Measurements from ENCODE around the gene ASCL1.

ASCL1 gene

GRCh38 chr12:102921240-102921639 lies 36.2 kb upstream of the ASCL1 start:
- no peak overlapping the region for H3K4me3 ChIP-seq (ENCODE audit: low read length)
- no peak overlapping the region for H3K9ac ChIP-seq (ENCODE audit: low read depth, low read length)
- H3K36me3 ChIP-seq (ENCODE audit: insufficient read depth, low read length): no peaks in the 10 kb centered on the region
- H3K27me3 ChIP-seq (ENCODE audit: control insufficient read depth, insufficient read depth, low read length): no peaks in the 10 kb centered on the region
- H3K9me3 ChIP-seq (replicated peaks; ENCODE audit: low read length): peaks cover 4% of the 10 kb centered on the region
- H3K4me1 ChIP-seq (ENCODE audit: control insufficient read depth, insufficient read depth, low read length): no peaks in the 10 kb centered on the region
- H3K4me2 ChIP-seq (ENCODE audit: low read length): no peak overlapping the region

GRCh38 chr12:102927220-102927619 lies 30.3 kb upstream of the ASCL1 start:
- H3K4me2 ChIP-seq (ENCODE audit: low read length): no peak overlapping the region
- peaks cover 4% of the 10 kb centered on the region for H3K9me3 ChIP-seq (replicated peaks; ENCODE audit: low read length)
- H3K27me3 ChIP-seq (ENCODE audit: control insufficient read depth, insufficient read depth, low read length): no peaks in the 10 kb centered on the region
- H3K9ac ChIP-seq (ENCODE audit: low read depth, low read length): no peak overlapping the region
- H3K36me3 ChIP-seq (ENCODE audit: insufficient read depth, low read length): no peaks in the 10 kb centered on the region
- H3K4me1 ChIP-seq (ENCODE audit: control insufficient read depth, insufficient read depth, low read length): no peaks in the 10 kb centered on the region
- no peak overlapping the region for H3K4me3 ChIP-seq (ENCODE audit: low read length)

- Histone ChIP-seq H3K4me3 (ENCODE audit: low read length) (no peak overlapping the region), H3K9me3 (replicated peaks; ENCODE audit: low read length) (no peaks in the 10 kb centered on the region), H3K27me3 (ENCODE audit: control insufficient read depth, insufficient read depth, low read length) (no peaks in the 10 kb centered on the region), H3K36me3 (ENCODE audit: insufficient read depth, low read length) (no peaks in the 10 kb centered on the region), H3K9ac (ENCODE audit: low read depth, low read length) (no peak overlapping the region), H3K4me1 (ENCODE audit: control insufficient read depth, insufficient read depth, low read length) (no peaks in the 10 kb centered on the region), H3K4me2 (ENCODE audit: low read length) (no peak overlapping the region)
These were observed 24.3 kb upstream of the ASCL1 start for GRCh38 chr12:102933168-102933567.

GRCh38 chr12:102939059-102939458 lies 18.4 kb upstream of the ASCL1 start:
- H3K36me3 ChIP-seq (ENCODE audit: insufficient read depth, low read length): no peaks in the 10 kb centered on the region
- no peaks in the 10 kb centered on the region for H3K9me3 ChIP-seq (replicated peaks; ENCODE audit: low read length)
- no peaks in the 10 kb centered on the region for H3K27me3 ChIP-seq (ENCODE audit: control insufficient read depth, insufficient read depth, low read length)
- no peak overlapping the region for H3K4me3 ChIP-seq (ENCODE audit: low read length)
- H3K4me2 ChIP-seq (ENCODE audit: low read length): no peak overlapping the region
- H3K9ac ChIP-seq (ENCODE audit: low read depth, low read length): no peak overlapping the region
- no peaks in the 10 kb centered on the region for H3K4me1 ChIP-seq (ENCODE audit: control insufficient read depth, insufficient read depth, low read length)

- Histone ChIP-seq H3K9ac (ENCODE audit: low read depth, low read length) (no peak overlapping the region), H3K36me3 (ENCODE audit: insufficient read depth, low read length) (no peaks in the 10 kb centered on the region), H3K4me3 (ENCODE audit: low read length) (no peak overlapping the region), H3K27me3 (ENCODE audit: control insufficient read depth, insufficient read depth, low read length) (no peaks in the 10 kb centered on the region), H3K4me1 (ENCODE audit: control insufficient read depth, insufficient read depth, low read length) (no peaks in the 10 kb centered on the region), H3K4me2 (ENCODE audit: low read length) (no peak overlapping the region), H3K9me3 (replicated peaks; ENCODE audit: low read length) (no peaks in the 10 kb centered on the region)
These were observed 17.7 kb upstream of the ASCL1 start for GRCh38 chr12:102939670-102940222.

GRCh38 chr12:102946042-102946441 lies 11.4 kb upstream of the ASCL1 start:
- Histone ChIP-seq H3K4me3 (ENCODE audit: low read length) (no peak overlapping the region), H3K9ac (ENCODE audit: low read depth, low read length) (no peak overlapping the region), H3K4me2 (ENCODE audit: low read length) (no peak overlapping the region), H3K27me3 (ENCODE audit: control insufficient read depth, insufficient read depth, low read length) (peaks cover 20% of the 10 kb centered on the region), H3K9me3 (replicated peaks; ENCODE audit: low read length) (no peaks in the 10 kb centered on the region), H3K4me1 (ENCODE audit: control insufficient read depth, insufficient read depth, low read length) (no peaks in the 10 kb centered on the region), H3K36me3 (ENCODE audit: insufficient read depth, low read length) (no peaks in the 10 kb centered on the region)

GRCh38 chr12:102948941-102949352 lies 8.5 kb upstream of the ASCL1 start:
- H3K4me2 ChIP-seq (ENCODE audit: low read length): no peak overlapping the region
- peaks cover 33% of the 10 kb centered on the region for H3K27me3 ChIP-seq (ENCODE audit: control insufficient read depth, insufficient read depth, low read length)
- no peak overlapping the region for H3K9ac ChIP-seq (ENCODE audit: low read depth, low read length)
- no peaks in the 10 kb centered on the region for H3K36me3 ChIP-seq (ENCODE audit: insufficient read depth, low read length)
- no peaks in the 10 kb centered on the region for H3K4me1 ChIP-seq (ENCODE audit: control insufficient read depth, insufficient read depth, low read length)
- H3K9me3 ChIP-seq (replicated peaks; ENCODE audit: low read length): no peaks in the 10 kb centered on the region
- H3K4me3 ChIP-seq (ENCODE audit: low read length): no peak overlapping the region

DNA sequence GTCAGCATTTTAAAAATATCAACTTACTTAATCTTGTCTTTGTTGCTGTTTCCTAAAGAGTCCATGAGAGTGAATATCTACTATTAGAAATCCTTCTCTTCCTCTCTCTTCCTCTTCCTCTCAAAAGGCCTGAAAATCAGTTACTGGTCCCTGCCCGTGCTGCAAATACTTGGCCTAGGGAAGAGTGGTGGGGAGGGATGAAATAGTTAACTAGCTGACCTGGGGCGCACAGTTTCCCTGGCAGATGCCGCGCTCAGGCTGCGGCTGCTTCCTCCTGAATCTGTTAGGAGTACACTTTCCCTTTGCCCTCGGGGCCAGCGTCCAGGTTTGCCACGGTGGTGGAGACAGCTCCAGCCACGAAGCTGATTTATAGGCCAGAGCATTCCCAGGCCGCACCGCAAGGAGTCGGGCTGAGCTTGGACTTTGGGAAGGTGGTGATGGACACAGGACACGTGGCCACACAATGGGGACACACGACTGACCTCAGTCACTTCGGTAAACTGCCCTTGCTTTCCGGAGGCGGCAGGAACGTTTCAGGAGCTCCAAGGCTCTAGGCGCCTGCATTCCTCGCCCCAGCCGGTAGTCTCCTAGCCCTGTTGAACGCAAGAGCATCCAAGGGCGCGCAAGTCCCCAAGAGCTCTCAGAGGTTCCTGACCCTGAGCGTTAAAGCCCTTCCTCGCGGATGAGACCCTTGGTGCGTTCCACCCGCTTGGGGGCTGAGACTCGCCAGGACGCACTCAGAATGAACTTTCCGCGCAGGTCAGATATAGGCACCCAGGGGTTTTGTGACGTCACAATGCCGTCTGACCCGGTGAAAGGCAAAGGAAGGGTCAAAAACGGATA lies 7.1 kb upstream of the ASCL1 start:
- H3K9ac ChIP-seq (ENCODE audit: low read depth, low read length): no peak overlapping the region
- no peak overlapping the region for H3K4me3 ChIP-seq (ENCODE audit: low read length)
- no peak overlapping the region for H3K4me2 ChIP-seq (ENCODE audit: low read length)
- no peaks in the 10 kb centered on the region for H3K36me3 ChIP-seq (ENCODE audit: insufficient read depth, low read length)
- peaks cover 46% of the 10 kb centered on the region for H3K27me3 ChIP-seq (ENCODE audit: control insufficient read depth, insufficient read depth, low read length)
- H3K4me1 ChIP-seq (ENCODE audit: control insufficient read depth, insufficient read depth, low read length): no peaks in the 10 kb centered on the region
- no peaks in the 10 kb centered on the region for H3K9me3 ChIP-seq (replicated peaks; ENCODE audit: low read length)

- Histone ChIP-seq H3K4me1 (ENCODE audit: control insufficient read depth, insufficient read depth, low read length) (no peaks in the 10 kb centered on the region), H3K4me3 (ENCODE audit: low read length) (no peak overlapping the region), H3K9me3 (replicated peaks; ENCODE audit: low read length) (no peaks in the 10 kb centered on the region), H3K36me3 (ENCODE audit: insufficient read depth, low read length) (no peaks in the 10 kb centered on the region), H3K27me3 (ENCODE audit: control insufficient read depth, insufficient read depth, low read length) (peaks cover 54% of the 10 kb centered on the region), H3K4me2 (ENCODE audit: low read length) (no peak overlapping the region), H3K9ac (ENCODE audit: low read depth, low read length) (no peak overlapping the region)
These were observed 6.4 kb upstream of the ASCL1 start for GRCh38 chr12:102950950-102951619.

GRCh38 chr12:102951841-102952240 lies 5.6 kb upstream of the ASCL1 start:
- Histone ChIP-seq H3K27me3 (ENCODE audit: control insufficient read depth, insufficient read depth, low read length) (peaks cover 61% of the 10 kb centered on the region), H3K4me2 (ENCODE audit: low read length) (no peak overlapping the region), H3K4me3 (ENCODE audit: low read length) (no peak overlapping the region), H3K36me3 (ENCODE audit: insufficient read depth, low read length) (no peaks in the 10 kb centered on the region), H3K4me1 (ENCODE audit: control insufficient read depth, insufficient read depth, low read length) (no peaks in the 10 kb centered on the region), H3K9ac (ENCODE audit: low read depth, low read length) (no peak overlapping the region), H3K9me3 (replicated peaks; ENCODE audit: low read length) (no peaks in the 10 kb centered on the region)

DNA sequence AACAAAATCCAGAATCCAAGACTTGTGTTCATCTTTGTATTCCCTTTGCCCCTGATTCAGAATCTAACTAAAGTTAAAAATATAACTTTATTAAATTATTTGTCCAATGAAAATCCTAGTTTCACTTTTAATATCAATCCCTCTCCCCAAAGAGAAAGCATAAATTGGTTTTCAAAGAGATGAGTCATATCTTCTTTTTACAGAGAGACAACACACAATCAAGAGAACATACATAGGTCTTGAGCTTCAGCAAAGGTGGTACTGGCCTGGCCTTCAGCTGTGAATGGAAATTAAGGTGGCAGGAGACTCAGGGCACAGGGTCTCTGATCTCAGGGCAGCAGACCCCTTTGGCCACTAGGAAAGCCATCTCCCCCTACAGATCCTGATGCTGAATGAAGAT lies 4.3 kb upstream of the ASCL1 start:
- peaks cover 70% of the 10 kb centered on the region for H3K27me3 ChIP-seq (ENCODE audit: control insufficient read depth, insufficient read depth, low read length)
- H3K4me3 ChIP-seq (ENCODE audit: low read length): no peak overlapping the region
- no peaks in the 10 kb centered on the region for H3K36me3 ChIP-seq (ENCODE audit: insufficient read depth, low read length)
- no peaks in the 10 kb centered on the region for H3K9me3 ChIP-seq (replicated peaks; ENCODE audit: low read length)
- H3K9ac ChIP-seq (ENCODE audit: low read depth, low read length): no peak overlapping the region
- no peak overlapping the region for H3K4me2 ChIP-seq (ENCODE audit: low read length)
- H3K4me1 ChIP-seq (ENCODE audit: control insufficient read depth, insufficient read depth, low read length): no peaks in the 10 kb centered on the region

All from skeletal muscle satellite cell (primary cell).